Coronary artery (tissue), 2 donors: Measurements from ENCODE around the gene ALG12.

Source experiments
- DNase-seq: peaks from one replicate; pipeline ENCODE4 v3.0.0-alpha.2; 2017; ENCODE audit warnings: low spot score
- H3K27ac ChIP-seq, 2 donors: fragments of 200-600 bp; sonication (generic); one replicate each; pipeline ENCODE4 v1.5.1; 2016 to 2019
- H3K4me3 ChIP-seq: fragments of 200-600 bp; sonication (generic); 2 replicates; pipeline ENCODE4 v1.5.1; 2016; ENCODE audit warnings: mild to moderate bottlenecking, moderate library complexity
- TF ChIP-seq, protein P1 (sequence below): fragments of 200-600 bp; sonication (generic); IDR thresholded peaks from one replicate; pipeline ENCODE4 v1.5.1; 2019; ENCODE audit warnings: antibody characterized with exemption

Gene ALG12

DNA sequence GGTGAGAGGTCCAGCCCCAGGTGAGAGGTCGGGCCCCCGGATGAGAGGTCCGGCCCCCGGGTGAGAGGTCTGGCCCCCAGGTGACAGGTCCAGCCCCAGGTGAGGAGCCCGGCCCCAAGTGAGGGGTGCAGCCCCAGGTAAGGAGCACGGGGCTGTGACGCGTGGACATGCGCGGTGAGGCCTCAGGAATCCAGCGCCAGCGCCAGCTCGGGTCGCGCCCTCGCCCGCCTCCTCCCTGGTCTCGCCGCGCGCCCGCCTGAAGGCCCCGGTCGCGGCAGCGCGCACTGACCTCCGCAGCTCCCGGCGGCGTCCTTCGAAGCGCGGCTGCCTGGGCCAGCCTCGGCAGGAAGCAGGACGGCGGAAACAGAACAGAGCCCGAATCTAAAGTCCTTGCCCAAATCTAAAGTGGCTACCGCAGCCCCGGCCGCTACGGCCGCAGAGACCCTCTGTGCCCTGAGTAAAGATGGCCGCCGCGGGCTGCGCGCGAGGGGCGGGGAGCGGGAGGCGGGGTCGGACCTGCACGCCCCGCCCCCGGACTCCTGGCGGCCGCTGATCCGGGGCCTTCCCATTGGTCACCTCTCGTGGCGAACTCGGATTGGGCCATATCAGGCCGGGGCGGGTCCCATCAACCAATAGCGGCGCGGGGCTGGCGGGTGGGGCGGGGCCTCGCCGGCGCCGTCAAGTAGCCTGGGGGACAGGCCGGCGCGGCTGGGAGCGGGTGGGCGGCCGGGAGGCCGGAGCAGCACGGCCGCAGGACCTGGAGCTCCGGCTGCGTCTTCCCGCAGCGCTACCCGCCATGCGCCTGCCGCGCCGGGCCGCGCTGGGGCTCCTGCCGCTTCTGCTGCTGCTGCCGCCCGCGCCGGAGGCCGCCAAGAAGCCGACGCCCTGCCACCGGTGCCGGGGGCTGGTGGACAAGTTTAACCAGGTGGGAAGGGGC is at the start of gene ALG12, which contains the start of gene CRELD2:
Gene ALG12, minus strand, starts transcription at position 465 of the 937 bp plus-strand sequence. CDS start 4,673 bp downstream, outside the sequence.
Gene CRELD2, plus strand, starts transcription at position 661 of the 937 bp plus-strand sequence. Its CDS starts 136 bp downstream, at position 797.
- H3K4me3 ChIP-seq, result peak within 1 kb of the TSS; percentile 97
- TF ChIP-seq, protein P1, sequence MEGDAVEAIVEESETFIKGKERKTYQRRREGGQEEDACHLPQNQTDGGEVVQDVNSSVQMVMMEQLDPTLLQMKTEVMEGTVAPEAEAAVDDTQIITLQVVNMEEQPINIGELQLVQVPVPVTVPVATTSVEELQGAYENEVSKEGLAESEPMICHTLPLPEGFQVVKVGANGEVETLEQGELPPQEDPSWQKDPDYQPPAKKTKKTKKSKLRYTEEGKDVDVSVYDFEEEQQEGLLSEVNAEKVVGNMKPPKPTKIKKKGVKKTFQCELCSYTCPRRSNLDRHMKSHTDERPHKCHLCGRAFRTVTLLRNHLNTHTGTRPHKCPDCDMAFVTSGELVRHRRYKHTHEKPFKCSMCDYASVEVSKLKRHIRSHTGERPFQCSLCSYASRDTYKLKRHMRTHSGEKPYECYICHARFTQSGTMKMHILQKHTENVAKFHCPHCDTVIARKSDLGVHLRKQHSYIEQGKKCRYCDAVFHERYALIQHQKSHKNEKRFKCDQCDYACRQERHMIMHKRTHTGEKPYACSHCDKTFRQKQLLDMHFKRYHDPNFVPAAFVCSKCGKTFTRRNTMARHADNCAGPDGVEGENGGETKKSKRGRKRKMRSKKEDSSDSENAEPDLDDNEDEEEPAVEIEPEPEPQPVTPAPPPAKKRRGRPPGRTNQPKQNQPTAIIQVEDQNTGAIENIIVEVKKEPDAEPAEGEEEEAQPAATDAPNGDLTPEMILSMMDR, result no peak
- DNase-seq, result peak; percentile 97
- H3K27ac ChIP-seq, result peak within 1 kb of the TSS; percentile 80 to 95

DNA sequence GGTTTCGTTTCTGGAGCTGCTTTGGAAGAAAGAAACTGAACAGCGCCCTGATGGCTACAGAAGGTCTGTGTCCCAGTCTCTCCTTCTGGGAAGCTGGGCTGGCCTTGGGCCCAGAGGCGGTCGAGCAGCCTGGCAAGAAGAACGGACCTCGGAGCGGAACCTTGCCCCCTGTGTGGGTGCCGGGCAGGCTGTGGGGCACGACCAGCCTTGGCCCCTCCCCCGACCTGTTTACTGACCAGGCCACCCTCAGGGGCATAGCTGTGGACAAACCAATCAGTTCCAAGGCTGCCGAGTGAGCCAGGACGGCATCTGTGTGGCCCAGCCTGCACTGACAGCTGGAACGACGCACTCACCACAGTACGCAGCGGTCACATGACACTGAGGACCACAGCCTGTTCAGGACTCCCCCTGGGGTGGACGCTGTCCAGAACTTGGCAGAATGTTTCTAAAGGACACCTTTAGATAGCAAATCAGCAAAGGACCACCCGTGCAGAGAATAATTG is 49.5 kb upstream of the ALG12 start:
- peak overlapping the region; percentile 43 to 99 for H3K27ac ChIP-seq
- DNase-seq, result peak; percentile 77
- peak overlapping the region; percentile 48 for H3K4me3 ChIP-seq
- TF ChIP-seq, protein P1, result no peak

DNA sequence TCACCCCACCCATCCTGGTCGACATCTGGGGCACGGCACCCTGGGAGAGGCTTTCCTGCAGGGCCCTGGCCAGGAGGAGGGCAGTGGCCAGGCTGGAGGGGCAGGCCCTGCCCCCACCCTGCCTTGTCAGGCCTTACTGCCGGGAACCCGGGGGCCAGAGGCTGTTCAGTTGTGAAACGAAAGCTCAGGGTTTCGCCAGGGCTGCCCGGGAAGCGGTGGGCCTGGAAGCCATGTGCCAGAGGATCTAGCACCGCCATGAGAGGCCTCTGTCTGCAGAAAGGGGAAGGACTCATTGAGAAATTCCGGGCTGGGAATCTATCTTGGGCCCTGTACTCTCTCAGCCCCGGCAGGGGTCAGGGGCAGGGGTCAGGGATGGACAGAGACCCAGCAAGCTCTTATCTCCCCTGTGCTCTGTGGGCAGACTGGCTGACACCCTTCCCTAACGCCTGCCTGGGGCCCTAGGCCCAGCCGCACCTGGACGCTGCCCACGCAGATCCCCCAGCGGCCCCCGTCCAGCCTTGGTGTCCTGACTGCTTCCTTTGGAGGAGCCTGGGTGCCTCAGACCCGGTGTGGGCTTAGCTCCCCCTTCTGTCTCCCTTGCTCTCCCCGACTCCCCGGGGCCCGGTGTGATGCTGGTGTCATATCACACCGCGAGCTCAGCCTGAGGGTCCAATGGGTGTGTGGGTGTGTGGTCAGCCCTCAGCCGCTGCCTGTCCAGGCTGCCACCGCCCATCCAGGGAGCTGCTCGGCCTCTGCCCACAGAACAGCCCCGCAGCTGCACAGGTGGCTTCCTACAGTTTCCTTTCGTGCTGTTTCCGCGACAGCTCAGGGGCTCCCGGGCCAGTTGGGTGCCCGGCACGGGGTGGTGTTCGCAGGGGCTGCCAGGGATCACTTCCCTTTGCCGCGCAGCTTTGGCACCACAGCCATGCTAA is 48.8 kb upstream of the ALG12 start:
- peak overlapping the region; percentile 43 to 99 for H3K27ac ChIP-seq
- TF ChIP-seq, protein P1, result no peak
- H3K4me3 ChIP-seq, result peak overlapping the region; percentile 48
- DNase-seq, result peak; percentile 79

DNA sequence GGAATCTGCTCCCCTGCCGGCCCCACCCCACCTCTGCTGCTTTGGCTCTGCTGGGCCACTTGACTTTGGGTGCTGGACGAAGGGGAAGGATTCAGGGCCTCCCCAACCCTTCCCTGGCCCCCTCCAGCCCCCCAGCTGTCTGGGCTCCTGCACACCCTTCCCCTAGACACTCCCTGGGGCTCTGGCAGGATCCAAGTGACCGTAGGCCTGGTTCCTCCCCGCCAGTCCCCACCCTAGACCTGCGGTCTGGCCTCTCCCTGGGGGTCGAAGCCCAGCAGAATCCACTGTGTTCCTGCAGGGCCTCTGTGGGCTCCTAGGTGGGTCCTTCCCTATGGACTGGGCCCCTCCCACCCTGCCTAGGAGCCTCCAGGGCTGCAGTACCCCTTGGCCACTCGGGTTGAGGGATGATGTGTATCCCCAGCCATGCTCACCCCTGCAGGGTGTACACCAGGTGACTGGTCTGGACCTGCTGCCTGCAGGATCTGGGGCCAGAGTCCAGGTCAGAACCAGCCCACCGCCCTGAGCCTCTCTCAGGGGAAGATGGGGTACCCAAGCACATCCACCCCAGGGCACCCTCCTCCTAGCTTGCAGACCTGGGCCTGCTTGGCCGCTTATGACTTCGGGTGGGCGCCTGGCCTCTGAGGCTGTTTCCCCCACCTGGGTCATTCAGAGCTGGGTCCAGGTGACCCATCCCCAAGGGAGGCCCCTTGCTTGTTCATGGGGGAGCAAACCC is 48.0 kb upstream of the ALG12 start:
- TF ChIP-seq, protein P1, result no peak
- H3K4me3 ChIP-seq, result peak overlapping the region; percentile 48
- peak; percentile 72 for DNase-seq
- peak overlapping the region; percentile 43 to 99 for H3K27ac ChIP-seq

DNA sequence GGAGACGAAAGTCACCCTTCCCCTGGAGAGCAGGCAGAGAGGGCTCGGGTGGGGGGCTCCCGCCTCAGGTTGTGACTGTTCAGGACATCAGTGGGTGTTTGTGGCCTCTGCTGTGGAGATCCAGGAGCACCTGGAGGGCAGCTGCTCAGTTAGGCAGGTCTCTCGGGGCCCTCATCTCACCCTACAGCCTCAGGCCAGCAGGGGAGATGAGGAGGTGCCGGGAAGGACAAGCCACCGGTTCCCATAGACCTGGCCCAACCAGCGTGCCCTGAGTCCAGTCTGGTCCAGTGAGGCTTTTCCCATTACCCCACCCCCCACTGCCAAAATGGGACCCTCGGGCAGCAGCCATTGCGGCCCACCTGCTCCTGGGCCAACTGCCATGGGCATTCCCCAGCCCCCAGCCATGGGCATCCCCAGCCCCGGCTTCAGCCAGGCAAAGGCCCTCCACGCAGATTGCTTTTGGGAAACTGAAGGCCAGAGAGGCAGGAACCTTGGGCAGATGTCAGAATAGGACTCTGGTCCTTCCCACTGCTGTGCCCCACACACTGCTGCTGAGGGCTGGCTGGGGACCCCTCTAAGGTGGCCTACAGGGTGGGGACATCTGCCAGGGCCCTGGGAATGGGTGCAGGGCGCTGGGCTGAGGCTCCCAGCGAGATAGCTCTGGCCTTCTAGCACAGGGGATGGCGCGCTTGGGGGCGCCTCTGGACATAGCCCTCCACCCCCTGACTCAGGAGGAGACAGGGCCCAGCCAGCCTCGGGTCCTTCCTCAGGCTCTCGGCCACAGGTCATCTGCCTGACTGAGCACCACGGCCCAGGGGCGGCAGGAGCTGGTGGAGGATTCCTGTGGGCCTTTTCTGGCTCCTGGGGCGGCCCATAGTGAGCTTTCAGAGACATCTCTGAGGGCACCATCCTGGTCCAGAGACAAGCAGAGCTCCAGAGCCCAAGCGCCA is 47.1 kb upstream of the ALG12 start:
- Histone ChIP-seq H3K4me3 (peak overlapping the region; percentile 58), H3K27ac (peak overlapping the region; percentile 3 to 99)
- DNase-seq, result peak; percentile 73
- TF ChIP-seq, protein P1, result no peak
